GM12892 (cell line): ENCODE measurements around the gene STC2.

Experiments used
- POLR2A ChIP-seq: IDR thresholded peaks from 2 replicates; pipeline ENCODE4 v1.6.1; 2011; ENCODE audit warnings: low read depth, low read length, control low read depth
- POLR2AphosphoS5 ChIP-seq: IDR thresholded peaks from 2 replicates; pipeline ENCODE4 v1.6.1; 2011; ENCODE audit warnings: low read depth, low read length, control low read depth

DNA sequence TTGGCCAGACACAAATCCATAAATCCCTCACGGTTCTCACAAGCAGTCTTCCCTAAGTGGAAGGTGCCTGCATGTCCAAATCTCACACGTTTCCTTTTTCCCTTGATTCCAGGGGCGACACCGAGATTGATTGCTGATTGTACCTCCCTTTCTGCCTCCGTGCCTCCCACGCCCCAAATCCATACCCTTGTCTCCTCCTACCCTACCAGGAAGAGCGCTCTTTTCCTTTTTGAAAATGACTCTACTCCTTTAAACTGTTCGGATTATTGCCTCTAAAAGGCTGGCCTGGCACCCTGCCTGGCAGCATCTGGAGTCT lies 4.5 kb downstream of the STC2 start:
- no peak for TF ChIP-seq POLR2A
- no peak for TF ChIP-seq POLR2AphosphoS5
